A673 (cell line): ENCODE measurements around the gene LKAAEAR1. TPM values are rescaled to one million over a fixed set of nuclear protein-coding genes. Genes with fewer than 3 reads are reported as not detected.
A peak's percentile ranks its signal among the peaks of the same experiment; 100 is the strongest.

Experiments used
- BruUV-seq: library from RNA; stranded (reverse); fragments of 400-500 nt; replicated peaks from 2 replicates; lab custom pipeline; 2021; lab: Mats Ljungman, UMichigan
- CTCF ChIA-PET: fragments of 300-600 bp; sonication (Branson Sonifier 250); formaldehyde crosslinking; loops from one replicate; lab custom pipeline; 2022; ENCODE audit warnings: antibody characterized with exemption; lab: Charles Lee
- POLR2A ChIA-PET: fragments of 300-600 bp; sonication (Branson Sonifier 250); formaldehyde crosslinking; loops from one replicate; lab custom pipeline; 2022; ENCODE audit warnings: antibody characterized with exemption; ENCODE audit not compliant: low non-redundant PET; lab: Charles Lee
- DNase-seq: peaks from one replicate; pipeline ENCODE4 v3.0.0-alpha.2; 2015; ENCODE audit warnings: low spot score
- H3K27ac ChIP-seq: fragments of 200-600 bp; sonication (generic); 2 replicates; pipeline ENCODE4 v1.5.1; 2016; ENCODE audit warnings: mixed run types, low read depth, mild to moderate bottlenecking, mixed read lengths, antibody characterized with exemption, low read length; ENCODE audit not compliant: poor library complexity, severe bottlenecking
- H3K27me3 ChIP-seq: fragments of 200-600 bp; sonication (generic); replicated peaks from 2 replicates; pipeline ENCODE4 v1.6.1; 2017; ENCODE audit warnings: mixed run types, low read depth, mild to moderate bottlenecking, mixed read lengths, antibody characterized with exemption, low read length; ENCODE audit not compliant: insufficient read depth, poor library complexity
- H3K36me3 ChIP-seq: fragments of 200-600 bp; sonication (generic); 2 replicates; pipeline ENCODE4 v1.6.1; 2016; ENCODE audit warnings: mixed run types, mild to moderate bottlenecking, mixed read lengths, antibody characterized with exemption, low read length; ENCODE audit not compliant: insufficient read depth, poor library complexity, severe bottlenecking
- H3K4me1 ChIP-seq: fragments of 200-600 bp; sonication (generic); 2 replicates; pipeline ENCODE4 v1.6.1; 2017; ENCODE audit warnings: mixed run types, mild to moderate bottlenecking, mixed read lengths, antibody characterized with exemption, low read length; ENCODE audit not compliant: insufficient read depth, poor library complexity, severe bottlenecking
- H3K4me3 ChIP-seq: fragments of 200-600 bp; sonication (generic); 2 replicates; pipeline ENCODE4 v1.5.1; 2016; ENCODE audit warnings: low read depth, mixed run types, mild to moderate bottlenecking, mixed read lengths, low read length; ENCODE audit not compliant: poor library complexity, severe bottlenecking
- H3K9me3 ChIP-seq: fragments of 200-600 bp; sonication (generic); 2 replicates; pipeline ENCODE4 v1.6.1; 2016; ENCODE audit warnings: mixed run types, low read depth, mild to moderate bottlenecking, mixed read lengths, antibody characterized with exemption, low read length; ENCODE audit not compliant: poor library complexity, severe bottlenecking
- EZH2 ChIP-seq: fragments of 200-600 bp; sonication (generic); IDR thresholded peaks from 2 replicates; pipeline ENCODE4 v1.6.1; 2017; ENCODE audit warnings: borderline replicate concordance, low read depth, mild to moderate bottlenecking, mixed read lengths, antibody characterized with exemption, low read length; ENCODE audit not compliant: poor library complexity, severe bottlenecking
- intact Hi-C: fragments of 100-400 bp; cut with micrococcal nuclease; formaldehyde crosslinking; loops from one replicate; pipeline ENCODE4 v1.10.0; 2022; ENCODE audit not compliant: unreplicated experiment
- total RNA-seq: library from RNA; stranded (reverse); gene quantifications from 2 replicates; pipeline ENCODE4 v1.2.3, GENCODE V29; 2021
- TF ChIP-seq, protein P1 (sequence below): fragments of 300-800, 200-600 bp; sonication (generic); conservative IDR thresholded peaks from 2 replicates; pipeline ENCODE4 v1.5.1; 2017; ENCODE audit warnings: low read depth, mild to moderate bottlenecking, antibody characterized with exemption, low read length, moderate library complexity, mixed read lengths

Gene LKAAEAR1
- total RNA-seq, 1 experiment from 2014 or later, result 0.62 TPM

DNA sequence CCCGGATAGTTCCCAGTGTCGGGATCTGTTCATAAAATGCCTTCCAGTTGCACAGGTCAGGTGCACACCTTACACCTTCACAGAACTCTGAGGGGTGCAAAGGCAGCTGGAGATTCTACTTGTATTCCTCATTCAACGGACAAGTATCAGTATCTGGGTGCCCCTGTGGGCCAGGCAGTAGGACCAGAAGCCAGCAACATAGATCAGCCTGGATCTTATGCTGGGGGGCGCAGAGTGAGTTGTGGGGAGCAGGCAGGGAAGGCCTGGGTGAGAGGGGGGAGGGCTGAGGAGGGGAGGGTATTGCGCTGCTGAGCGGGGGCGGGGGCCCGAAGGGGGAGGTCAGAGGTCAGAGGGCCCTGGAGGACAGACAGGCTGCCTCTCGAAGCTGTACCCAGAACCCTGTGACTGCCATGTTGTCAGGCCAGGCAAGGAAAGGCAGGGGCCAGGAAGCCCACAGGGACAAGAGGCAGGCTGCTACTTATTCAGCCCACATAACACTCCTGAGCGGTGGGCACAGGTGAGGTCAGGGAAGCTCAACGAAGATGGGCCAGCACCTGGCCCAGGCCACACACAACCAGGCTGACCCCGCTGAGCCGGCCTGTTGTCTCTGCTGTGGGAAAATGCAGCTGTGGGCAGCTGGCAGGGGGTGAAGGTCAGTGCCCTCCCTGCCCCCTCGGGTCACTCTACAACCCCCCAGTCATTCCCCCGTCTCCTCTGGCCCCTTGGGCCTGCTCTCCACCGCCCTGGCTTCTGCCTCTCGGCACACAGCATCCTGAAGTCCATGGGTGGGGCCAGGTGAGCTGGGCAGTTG, 3.2 kb downstream of the LKAAEAR1 start:
- no peaks in the 10 kb centered on the region for H3K9me3 ChIP-seq
- POLR2A ChIA-PET, result no interaction called here
- H3K4me3 ChIP-seq, result peak overlapping the region; percentile 82
- TF ChIP-seq, protein P1, sequence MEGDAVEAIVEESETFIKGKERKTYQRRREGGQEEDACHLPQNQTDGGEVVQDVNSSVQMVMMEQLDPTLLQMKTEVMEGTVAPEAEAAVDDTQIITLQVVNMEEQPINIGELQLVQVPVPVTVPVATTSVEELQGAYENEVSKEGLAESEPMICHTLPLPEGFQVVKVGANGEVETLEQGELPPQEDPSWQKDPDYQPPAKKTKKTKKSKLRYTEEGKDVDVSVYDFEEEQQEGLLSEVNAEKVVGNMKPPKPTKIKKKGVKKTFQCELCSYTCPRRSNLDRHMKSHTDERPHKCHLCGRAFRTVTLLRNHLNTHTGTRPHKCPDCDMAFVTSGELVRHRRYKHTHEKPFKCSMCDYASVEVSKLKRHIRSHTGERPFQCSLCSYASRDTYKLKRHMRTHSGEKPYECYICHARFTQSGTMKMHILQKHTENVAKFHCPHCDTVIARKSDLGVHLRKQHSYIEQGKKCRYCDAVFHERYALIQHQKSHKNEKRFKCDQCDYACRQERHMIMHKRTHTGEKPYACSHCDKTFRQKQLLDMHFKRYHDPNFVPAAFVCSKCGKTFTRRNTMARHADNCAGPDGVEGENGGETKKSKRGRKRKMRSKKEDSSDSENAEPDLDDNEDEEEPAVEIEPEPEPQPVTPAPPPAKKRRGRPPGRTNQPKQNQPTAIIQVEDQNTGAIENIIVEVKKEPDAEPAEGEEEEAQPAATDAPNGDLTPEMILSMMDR, result no peak
- no peak for TF ChIP-seq EZH2
- H3K27me3 ChIP-seq, result peaks cover 15% of the 10 kb centered on the region
- H3K36me3 ChIP-seq, result no peaks in the 10 kb centered on the region
- H3K4me1 ChIP-seq, result peaks cover 24% of the 10 kb centered on the region
- no TSS peak for BruUV-seq
- intact Hi-C loops, result no loop called here
- CTCF ChIA-PET, result no interaction called here
- no peak for DNase-seq
- no peak overlapping the region for H3K27ac ChIP-seq

DNA sequence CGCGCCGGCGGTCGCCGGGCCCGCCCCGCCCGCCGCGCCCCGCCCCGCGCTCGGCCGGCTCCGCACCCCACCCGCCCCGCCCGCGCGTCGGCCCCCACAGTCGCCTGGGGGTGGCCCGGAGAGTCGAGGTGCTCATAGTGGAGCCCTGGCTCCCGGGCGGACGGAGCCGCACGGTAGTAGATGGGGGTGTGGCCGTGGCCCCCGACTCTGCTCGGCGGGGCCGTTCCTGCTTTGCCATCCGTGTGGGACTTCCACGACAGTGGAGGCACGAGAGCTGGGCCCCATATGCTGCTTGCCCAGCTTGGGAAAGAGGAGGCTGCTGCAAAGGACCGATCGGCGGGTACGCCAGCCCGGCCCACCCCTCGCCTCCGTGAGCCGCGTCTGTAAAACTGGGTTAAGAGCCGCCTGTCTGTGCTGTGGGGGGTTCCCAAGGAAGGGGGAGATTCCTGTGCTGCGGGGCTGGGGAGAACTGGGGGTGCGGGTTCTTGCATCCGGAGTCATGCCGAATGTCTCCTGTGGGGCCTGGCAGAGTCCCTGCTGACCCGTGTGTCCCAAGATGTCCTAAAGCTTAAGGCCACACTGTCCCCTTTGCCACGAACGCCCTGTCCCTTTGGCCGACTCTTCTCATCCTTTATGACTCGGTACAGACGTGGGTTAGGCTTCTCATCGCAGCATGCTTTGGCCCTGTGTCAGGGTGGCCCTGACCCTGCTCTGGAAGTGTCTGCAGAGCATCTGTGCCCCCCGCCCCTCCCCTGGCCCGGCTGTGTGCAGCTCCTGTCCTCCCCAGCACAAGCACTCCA, 4.0 kb downstream of the LKAAEAR1 start, which contains the start of gene OPRL1:
OPRL1 (plus strand) TSS at position 70 of the 800 bp plus-strand sequence. CDS start 12,639 bp downstream, outside the sequence.
- peak within 1 kb of the TSS; percentile 82 for H3K4me3 ChIP-seq
- DNase-seq, result peak; percentile 52
- TF ChIP-seq, protein P1, result no peak
- TF ChIP-seq EZH2, result no peak
- H3K4me1 ChIP-seq, result peaks cover 24% of the 10 kb centered on the region
- H3K27ac ChIP-seq, result peak within 1 kb of the TSS; percentile 66
- ChIA-PET CTCF (no interaction called here), POLR2A (no interaction called here)
- no peaks in the 10 kb centered on the region for H3K9me3 ChIP-seq
- peaks cover 13% of the 10 kb centered on the region for H3K27me3 ChIP-seq
- BruUV-seq, result no TSS peak
- intact Hi-C loops, result no loop called here
- H3K36me3 ChIP-seq, result no peaks in the 10 kb centered on the region

DNA sequence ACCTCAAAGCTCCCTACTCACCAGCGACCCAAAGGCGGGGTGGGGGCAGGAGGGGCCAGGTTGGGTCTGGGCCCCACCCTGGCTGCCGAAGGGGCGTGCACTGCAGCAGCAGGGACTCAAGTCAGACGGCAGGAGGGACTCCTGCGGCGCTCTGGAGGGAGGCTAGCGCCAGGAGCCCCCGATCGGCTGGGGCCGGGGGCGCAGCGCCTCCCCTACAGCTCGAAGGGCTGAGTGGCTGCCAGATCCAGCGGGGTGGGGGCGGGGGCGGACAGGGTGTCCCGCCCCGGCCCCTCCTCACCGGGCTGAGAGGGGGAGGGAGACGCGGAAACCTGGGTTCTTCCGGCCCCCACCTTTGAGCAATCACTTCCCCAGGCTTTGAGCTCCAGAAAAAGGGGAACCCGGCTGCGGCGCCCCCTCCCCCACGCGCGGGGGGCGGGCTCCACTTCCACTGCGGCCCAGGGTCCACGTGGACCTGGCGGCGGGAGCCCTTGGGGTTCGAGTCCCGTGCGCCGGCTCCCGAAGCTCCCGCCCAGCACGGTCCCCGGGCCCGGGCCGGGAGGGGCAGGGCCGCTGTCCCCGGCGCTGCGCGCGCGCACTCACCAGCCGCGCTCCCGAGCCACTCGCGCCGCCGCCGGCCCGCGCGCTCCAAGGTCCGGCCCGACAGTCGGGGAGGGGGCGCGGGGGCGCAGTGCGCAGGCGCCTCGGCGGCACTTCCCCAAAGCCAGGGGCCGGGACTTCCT, 4.8 kb downstream of the LKAAEAR1 start, which contains the start of gene RGS19:
RGS19 (minus strand) TSS at position 246 of the 740 bp plus-strand sequence. CDS start 2,632 bp downstream, outside the sequence.
- TF ChIP-seq, protein P1, result no peak
- no peak for TF ChIP-seq EZH2
- no TSS peak for BruUV-seq
- ChIA-PET CTCF (interaction anchor here (0.6 kb wide), 1 partner anchor 52 kb away, joined by 3 read pairs; no protein-coding TSS in a partner anchor), POLR2A (no interaction called here)
- Histone ChIP-seq H3K27me3 (peaks cover 5% of the 10 kb centered on the region), H3K27ac (peak within 1 kb of the TSS; percentile 66), H3K9me3 (no peaks in the 10 kb centered on the region), H3K4me3 (peak within 1 kb of the TSS; percentile 82), H3K36me3 (no peaks in the 10 kb centered on the region), H3K4me1 (peaks cover 24% of the 10 kb centered on the region)
- intact Hi-C loops, result no loop called here
- DNase-seq, result peak; percentile 71
